HT-29 (cell line): ENCODE data around the gene MRPS14. TPM values are rescaled to one million over a fixed set of nuclear protein-coding genes. Genes with fewer than 3 reads are reported as not detected.
"Not testable (repeated sequence)": the region's sequence is repeated elsewhere in the genome, so short reads cannot be mapped to it uniquely, and the experiment has no call there.

Source experiments
- DNase-seq: peaks from one replicate; pipeline ENCODE4 v3.0.0-alpha.2; 2015; ENCODE audit warnings: low spot score
- total RNA-seq: library from RNA; depleted of rRNA; stranded (reverse); fragments of >200 nt; shearing (Covaris generic); gene quantifications from 2 replicates; pipeline ENCODE4 v1.2.3, GENCODE V29; 2014; rRNA removed

Gene MRPS14
- 18.7 and 18.8 TPM in 2 replicates for total RNA-seq

- peak; percentile 98 for DNase-seq
Measured at GRCh38 chr1:175023043-175023921, at the start of gene MRPS14. MRPS14 (minus strand) TSS chr1:175023425; CDS start chr1:175023408, 17 bp downstream.

GRCh38 chr1:175072099-175072951, 49.1 kb upstream of the MRPS14 start:
- no peak for DNase-seq

- DNase-seq, result no peak
Measured at GRCh38 chr1:175071276-175071943, 48.2 kb upstream of the MRPS14 start.

DNA sequence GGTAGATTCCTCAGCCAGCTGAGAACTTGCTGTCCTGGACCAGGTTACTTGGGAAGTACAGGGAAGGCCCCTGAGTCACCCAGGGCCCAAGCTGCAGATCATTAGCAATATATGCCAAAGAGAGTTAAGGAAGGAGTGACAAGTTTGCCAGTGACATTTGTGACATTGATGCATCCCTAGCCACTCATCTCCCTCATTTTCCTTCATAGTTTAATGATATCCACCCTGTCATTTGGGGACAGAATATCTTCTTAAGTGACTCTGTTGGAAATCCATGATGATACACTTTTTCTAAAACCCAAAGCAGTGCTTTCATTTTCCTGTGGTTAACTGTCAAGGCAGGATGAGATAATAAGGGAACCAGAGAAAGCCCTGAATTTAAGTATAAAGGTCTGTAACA, 47.6 kb upstream of the MRPS14 start:
- DNase-seq, result no peak

DNA sequence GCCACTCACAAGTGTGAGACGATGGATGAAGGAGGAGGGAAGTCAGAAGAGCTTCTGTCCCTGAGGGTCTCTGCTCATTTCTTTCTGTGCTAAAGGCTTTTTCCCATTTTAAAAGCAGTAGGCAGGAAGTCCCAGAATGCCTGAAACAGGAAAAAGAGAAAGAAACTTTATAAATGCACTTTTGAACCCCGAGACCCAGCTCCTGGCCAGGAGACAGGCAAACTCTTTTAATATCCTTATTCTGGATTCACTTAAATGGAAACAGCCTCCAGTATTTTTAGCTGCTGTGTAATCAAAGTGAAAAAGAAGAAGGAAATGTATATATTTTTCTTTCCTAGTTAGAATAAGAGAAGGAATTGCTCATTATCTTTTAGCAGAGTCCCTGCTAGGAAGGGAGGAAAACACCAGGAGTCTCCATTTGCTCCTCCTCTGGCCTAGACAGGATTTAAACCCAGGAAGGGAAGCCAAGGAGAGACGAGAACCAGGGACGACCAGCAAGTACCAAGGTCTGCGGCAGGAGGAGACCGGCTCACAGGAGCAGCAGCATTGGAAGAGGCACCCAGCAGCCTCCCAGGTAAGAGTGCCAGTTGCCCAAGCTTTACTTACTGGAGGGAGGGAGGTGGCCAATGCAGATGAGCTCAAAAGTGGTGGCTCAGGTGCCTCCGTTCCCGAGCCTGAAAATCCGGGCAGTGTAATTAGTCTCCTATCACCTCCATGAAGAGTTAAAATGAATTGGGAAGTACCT, 44.3 kb upstream of the MRPS14 start, which contains the start of gene TNN:
Gene TNN (plus strand): TSS at position 472 of the 745 bp plus-strand sequence. CDS start 9,586 bp downstream, outside the sequence.
- DNase-seq, result no peak

DNA sequence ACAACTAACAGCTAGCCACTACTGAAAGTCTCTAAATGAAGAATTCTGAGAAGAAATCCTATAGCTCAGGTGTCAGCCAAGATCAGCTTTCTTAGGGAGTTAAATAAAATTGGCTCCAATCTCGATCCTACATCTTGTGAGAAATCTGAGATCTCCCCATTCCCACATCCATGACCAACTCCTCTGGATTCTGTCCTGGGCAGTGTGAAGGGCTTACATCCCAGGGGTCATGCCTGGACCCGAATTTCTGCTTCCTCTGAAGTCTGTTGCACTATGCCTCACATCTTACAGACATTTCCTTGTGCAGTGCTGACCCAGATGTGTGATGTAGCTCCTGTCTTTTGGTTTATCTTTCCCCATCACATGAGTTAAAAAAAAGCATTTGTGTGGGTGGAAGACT, 39.6 kb upstream of the MRPS14 start:
- no peak for DNase-seq

GRCh38 chr1:175062339-175062738, 39.1 kb upstream of the MRPS14 start:
- no peak for DNase-seq

DNA sequence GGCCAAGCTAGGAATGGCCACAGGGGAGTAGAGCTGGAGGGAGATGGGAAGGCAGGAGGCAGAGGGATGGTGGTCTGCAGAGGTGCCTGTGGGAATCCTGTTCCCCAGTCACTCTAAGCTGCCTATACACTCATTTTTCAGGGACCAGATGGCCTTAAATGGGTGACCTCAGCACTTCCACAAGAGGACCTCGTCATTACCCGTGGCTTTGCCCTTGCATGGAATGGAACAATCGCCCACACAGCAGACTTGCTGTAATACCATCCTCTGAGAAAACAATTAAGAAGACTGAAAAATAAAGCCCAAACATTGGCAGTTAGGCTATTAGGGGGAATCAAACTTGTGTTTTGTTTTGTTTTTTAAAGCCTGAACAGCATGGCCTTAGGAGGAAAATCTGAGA, 31.5 kb upstream of the MRPS14 start:
- DNase-seq, result no peak

- no peak for DNase-seq
Measured at GRCh38 chr1:175050992-175051391, 27.8 kb upstream of the MRPS14 start.

- no peak for DNase-seq
Measured at GRCh38 chr1:175045519-175045918, 22.3 kb upstream of the MRPS14 start.

DNA sequence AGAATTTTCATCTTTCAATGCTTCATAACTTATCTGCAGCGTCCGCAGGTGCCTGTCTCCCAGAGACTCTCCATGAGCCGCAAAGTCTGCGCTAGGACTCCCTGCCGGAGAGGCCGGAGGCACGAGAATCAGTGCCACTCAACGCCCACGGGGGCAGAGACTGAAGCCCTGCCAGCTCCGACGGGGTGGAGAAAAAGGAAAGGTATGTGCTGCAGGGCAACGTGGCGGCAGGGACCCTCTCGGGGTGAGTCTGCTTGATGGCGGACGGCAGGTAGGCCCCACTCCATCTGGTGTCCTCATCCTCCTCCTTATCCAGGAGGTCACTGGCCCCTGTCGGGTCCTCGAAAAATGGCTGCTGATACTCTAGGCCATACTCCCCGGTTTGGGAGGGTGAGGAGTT, 21.9 kb upstream of the MRPS14 start:
- no peak for DNase-seq

DNA sequence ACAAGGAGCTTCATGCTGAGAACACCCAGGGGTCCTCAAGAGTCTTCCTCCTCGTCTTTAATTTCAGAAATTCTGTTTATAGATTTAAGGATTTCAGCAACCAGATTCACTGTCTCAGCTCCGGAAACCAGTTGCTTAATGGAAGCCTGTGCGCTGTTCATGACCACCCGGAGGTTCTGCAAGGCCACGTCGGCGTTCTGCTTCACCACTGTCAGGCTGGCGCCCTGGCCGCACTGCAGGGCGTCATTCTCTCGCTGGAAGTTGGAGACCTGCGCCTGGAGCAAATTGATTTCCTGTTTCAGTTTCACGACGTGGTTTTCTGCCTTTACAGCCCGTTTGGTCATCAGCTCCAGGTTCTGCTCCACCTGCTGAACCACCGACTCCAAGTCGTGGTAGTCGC, 21.4 kb upstream of the MRPS14 start:
- not testable (repeated sequence) for DNase-seq

DNA sequence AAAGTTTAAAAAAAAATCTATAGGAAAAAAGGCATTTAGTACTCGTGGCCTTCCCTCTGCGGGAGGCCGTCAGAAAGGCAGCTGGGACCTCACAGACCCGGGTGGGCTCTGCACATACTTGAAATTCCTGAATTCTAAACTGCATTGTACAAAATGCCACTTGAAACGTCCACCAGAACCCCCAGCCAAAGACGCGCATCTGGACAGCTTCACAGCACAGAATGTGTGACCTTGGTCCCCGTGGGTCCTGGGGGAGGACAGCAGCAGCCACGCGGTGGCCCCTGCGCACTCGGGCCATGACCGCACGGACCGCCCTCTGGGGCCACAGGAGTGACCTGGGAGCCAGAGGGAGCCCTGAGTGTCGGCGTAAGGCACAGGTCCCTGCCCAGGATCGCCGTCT, 20.6 kb upstream of the MRPS14 start:
- no peak for DNase-seq

DNA sequence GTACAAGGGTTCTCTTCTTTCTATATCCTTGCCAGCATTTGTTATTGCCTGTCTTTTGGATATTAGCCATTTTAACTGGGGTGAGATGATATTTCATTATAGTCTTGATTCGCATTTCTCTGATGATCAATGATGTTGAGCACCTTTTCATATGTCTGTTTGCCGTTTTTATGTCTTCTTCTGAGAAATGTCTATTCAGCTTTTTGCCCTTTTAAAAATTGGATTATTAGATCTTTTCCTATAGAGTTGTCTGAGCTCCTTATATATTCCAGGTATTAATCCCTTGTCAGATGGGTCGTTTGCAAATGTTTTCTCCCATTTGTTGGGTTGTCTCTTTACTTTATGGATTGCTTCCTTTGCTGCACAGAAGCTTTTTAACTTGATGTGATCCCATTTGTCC, 19.4 kb upstream of the MRPS14 start:
- no peak for DNase-seq

DNA sequence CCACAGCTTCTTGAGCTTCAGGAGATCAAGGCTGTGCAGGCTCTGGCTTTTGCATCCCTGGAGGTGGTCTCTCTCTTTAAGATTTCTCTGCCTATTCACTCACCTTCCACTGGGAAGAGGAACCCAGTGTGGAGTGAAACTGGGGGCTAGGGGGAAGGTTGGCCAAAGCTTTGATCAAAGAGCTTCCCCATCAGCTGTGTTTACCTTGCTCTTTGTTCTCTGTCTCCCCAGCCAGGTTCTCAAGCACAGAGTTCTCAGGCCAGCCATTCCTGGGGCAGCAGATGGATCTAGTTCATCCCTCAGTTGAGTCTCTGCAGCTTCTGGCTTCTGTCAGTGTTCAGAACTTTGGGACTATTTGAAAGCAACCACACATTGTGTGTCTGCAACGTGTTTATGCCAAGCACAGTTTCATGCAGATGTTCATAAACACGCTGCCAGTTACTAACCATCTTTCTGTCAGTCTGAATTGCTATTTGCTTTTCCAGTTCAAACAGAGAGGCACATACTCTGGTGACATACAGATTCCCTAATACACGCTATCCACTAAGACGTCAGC, 17.2 kb upstream of the MRPS14 start:
- DNase-seq, result no peak

- DNase-seq, result no peak
Measured at GRCh38 chr1:175037416-175037815, 14.2 kb upstream of the MRPS14 start.

DNA sequence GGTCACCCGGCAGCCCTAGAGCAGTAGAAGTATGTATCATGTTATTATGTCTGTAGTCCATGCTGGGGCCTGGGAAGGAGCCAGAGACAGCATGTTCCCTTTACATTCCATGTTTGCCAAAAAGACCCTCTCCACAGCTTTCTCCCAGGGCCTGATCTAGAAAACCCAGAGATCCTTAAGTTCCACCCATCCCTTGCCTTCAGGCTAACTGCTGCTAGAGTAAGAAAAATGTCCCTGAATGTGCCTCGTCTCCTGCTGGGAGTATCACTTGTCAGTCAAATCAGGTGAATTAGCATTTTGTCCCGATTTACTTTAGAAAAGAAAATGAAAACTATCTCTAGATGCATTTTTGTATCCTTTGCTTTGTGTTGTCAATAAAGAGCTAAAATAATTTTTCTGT, 13.3 kb upstream of the MRPS14 start:
- DNase-seq, result no peak

- no peak for DNase-seq
Measured at GRCh38 chr1:175035865-175036264, 12.6 kb upstream of the MRPS14 start.

- no peak for DNase-seq
Measured at GRCh38 chr1:175034775-175035174, 11.6 kb upstream of the MRPS14 start.

GRCh38 chr1:175033953-175034352, 10.7 kb upstream of the MRPS14 start:
- DNase-seq, result no peak

- no peak for DNase-seq
Measured at GRCh38 chr1:175024773-175025172, 1.5 kb upstream of the MRPS14 start.
